HFF-Myc (cell line): Measurements from ENCODE around the gene OR10J5.

Experiments used
- DNase-seq: peaks from one replicate; pipeline ENCODE4 v3.0.0-alpha.2; 2011; ENCODE audit warnings: low read depth; ENCODE audit errors: extremely low read depth
- H3K4me3 ChIP-seq: replicated peaks from 2 replicates; pipeline ENCODE4 v1.5.1; 2011; ENCODE audit warnings: low read depth, mild to moderate bottlenecking, control low read depth, low read length
- TF ChIP-seq, protein P1 (sequence below): IDR thresholded peaks from 2 replicates; pipeline ENCODE4 v1.5.1; 2012; ENCODE audit warnings: mild to moderate bottlenecking, low read depth, low read length, control low read depth; ENCODE audit errors: missing control alignments

OR10J5 gene, protein sequence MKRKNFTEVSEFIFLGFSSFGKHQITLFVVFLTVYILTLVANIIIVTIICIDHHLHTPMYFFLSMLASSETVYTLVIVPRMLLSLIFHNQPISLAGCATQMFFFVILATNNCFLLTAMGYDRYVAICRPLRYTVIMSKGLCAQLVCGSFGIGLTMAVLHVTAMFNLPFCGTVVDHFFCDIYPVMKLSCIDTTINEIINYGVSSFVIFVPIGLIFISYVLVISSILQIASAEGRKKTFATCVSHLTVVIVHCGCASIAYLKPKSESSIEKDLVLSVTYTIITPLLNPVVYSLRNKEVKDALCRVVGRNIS

DNA sequence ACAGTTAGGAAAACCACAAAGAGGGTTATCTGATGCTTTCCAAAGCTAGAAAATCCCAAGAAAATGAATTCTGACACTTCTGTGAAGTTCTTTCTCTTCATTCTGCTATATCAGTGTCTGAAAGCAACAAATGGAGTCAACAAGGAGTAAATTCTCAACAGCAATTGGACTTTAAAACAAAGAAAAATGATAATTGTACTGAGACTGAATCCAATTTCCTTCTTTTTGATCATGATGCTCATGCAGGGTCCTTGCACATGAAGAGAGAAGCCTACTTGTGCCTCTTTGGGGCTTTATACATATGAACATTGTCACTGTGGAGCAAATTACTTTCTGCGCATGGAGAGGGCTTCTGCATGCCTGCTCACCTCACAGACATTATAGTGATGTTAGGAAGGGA is at the start of gene OR10J5:
TSS of gene OR10J5 (minus strand) at position 101 of the 400 bp plus-strand sequence. CDS start at position 101, 0 bp downstream.
- TF ChIP-seq, protein P1, sequence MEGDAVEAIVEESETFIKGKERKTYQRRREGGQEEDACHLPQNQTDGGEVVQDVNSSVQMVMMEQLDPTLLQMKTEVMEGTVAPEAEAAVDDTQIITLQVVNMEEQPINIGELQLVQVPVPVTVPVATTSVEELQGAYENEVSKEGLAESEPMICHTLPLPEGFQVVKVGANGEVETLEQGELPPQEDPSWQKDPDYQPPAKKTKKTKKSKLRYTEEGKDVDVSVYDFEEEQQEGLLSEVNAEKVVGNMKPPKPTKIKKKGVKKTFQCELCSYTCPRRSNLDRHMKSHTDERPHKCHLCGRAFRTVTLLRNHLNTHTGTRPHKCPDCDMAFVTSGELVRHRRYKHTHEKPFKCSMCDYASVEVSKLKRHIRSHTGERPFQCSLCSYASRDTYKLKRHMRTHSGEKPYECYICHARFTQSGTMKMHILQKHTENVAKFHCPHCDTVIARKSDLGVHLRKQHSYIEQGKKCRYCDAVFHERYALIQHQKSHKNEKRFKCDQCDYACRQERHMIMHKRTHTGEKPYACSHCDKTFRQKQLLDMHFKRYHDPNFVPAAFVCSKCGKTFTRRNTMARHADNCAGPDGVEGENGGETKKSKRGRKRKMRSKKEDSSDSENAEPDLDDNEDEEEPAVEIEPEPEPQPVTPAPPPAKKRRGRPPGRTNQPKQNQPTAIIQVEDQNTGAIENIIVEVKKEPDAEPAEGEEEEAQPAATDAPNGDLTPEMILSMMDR: no peak
- no peak for DNase-seq
- no peak within 1 kb of the TSS for H3K4me3 ChIP-seq

DNA sequence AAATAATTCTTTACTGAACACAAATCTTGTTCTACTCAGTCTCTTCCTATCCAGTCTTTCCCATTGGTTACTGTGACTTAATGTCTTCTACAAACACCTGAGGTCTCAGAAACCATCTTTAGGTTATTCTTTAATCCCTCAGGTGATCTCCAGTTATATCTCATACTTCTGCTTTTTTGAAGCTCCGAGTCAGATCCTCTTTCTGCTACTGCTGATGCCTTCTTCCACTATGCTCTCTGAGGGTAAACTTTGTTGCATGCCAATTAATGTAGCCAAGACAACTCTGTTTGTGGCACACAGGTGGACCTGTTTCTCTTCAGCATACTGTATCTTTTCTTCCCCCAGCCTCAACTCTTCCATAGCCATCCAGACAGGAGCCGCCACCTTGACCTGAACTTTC is 48.7 kb upstream of the OR10J5 start:
- no peak for DNase-seq
- TF ChIP-seq, protein P1: no peak
- H3K4me3 ChIP-seq: no peak overlapping the region

DNA sequence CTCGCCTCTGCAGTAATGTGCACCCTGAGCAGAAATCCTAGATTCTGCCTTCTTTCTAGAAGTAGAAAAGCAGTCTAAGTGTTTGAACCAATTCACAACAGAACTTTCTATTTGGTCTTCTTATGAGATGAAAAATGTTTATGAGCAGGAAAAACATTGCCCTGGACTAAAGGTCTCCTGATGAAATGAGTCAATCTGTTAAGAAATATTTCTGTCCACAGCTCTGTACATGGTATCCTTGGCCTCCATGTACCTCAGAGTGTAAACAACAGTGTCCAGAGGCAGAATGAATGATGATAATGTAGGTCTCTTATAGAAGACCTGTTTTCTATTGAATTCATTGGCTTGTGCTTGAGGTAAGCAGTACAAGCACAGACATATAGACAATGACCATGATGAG is 45.6 kb upstream of the OR10J5 start:
- no peak for DNase-seq
- H3K4me3 ChIP-seq: no peak overlapping the region
- TF ChIP-seq, protein P1: no peak

DNA sequence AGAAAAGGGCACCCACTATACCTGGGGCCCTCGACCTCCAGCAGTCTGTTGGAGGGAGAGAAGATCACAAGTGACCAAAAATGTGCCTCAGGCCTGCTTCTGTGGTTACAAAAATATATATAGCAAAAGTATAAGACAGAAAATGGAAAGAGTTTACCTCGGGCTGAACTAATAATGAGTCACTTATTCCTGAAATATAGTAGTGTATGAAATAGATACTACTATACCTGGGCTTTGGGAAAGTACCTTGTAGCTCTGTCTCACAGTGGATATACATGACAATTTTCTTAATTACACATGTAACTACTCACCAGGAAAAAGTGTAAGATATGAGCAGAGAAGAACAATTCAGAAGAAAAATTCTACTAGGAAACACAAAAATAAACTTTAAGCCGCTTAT is 44.5 kb upstream of the OR10J5 start:
- no peak overlapping the region for H3K4me3 ChIP-seq
- TF ChIP-seq, protein P1: no peak
- DNase-seq: no peak

DNA sequence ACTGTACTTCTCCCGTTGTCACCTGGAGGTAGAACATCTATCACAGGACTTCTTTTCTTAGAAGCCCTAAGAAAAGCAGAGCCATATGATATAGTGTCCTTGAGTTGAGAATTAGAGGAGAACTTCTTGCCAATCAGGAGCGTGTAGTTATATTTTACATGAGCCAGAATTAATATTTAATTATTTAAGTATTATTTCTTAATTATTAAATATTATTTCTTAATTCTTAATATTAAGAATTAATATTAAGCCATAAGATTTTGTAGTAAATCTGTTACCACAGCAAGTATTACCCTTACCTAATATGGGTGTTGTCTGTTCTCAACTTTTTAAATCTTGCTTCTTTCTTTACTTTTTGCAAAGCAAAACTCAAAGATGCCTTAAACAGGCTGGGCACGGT is 41.6 kb upstream of the OR10J5 start:
- TF ChIP-seq, protein P1: no peak
- DNase-seq: no peak
- no peak overlapping the region for H3K4me3 ChIP-seq

DNA sequence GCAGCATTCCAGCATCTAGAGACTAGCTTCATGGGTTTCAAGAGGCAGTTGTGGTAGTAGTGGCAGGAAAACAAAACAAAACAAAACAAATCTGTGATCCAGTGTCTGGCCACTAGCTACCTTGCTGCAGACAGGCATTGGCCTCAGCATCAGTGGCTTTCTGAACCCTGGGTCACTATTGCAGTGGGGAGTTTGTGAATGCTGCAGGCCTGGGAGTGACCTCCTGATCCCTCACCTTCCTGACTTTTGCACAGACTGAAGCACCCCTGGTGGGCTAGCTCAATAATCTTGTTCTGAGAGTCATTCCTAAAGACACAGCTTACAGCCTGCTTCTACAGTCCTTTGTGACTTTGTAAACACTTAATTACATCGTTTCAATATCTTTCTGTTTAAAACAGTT is 26.9 kb upstream of the OR10J5 start:
- DNase-seq: no peak
- TF ChIP-seq, protein P1: no peak
- H3K4me3 ChIP-seq: no peak overlapping the region

DNA sequence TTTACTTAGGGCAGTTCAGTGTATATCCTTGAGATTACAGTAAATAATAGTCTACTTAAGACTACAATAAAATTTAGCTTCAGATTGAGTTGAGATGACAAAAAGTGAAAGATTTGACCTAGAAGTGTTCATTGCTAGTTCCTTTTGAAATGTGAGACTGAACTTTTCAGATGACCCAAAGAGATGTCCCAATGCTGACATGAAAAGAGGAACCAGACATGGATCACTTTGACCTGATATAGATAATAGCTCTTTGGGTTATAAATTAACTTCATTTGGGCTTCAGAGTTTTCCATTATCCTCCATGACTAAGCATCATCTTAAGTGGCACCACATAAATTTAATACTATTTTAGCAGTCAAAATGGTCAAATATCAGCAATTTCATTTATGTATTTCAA is 25.7 kb upstream of the OR10J5 start:
- no peak overlapping the region for H3K4me3 ChIP-seq
- DNase-seq: no peak
- TF ChIP-seq, protein P1: no peak
